ENCODE measurements around the gene CAMK1D. TPM values are rescaled to one million over a fixed set of nuclear protein-coding genes. Genes with fewer than 3 reads are reported as not detected.
"Not testable (repeated sequence)": the region's sequence is repeated elsewhere in the genome, so short reads cannot be mapped to it uniquely, and the experiment has no call there.

The CAMK1D gene
- polyA plus RNA-seq, 1 experiment: 8.2 TPM

DNA sequence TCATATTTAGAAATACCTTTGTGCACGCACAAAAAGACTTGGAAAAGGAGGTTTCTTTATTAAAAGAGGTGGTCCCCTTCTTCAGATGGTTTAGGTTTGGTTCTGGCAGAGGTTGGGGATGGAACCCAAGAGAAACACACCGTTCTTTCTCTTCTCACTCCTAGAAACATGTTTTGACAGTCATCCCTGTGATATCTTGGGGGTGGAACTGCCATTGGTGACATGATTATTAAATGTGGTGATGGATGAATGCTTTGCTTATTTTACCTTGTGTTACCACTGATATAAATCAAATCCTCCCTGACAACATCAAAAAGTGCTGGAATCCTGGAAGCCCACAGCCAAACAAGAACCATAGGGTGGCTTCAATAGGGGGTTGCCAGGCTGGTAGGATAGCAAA, 505.6 kb downstream of the CAMK1D start:
- Histone ChIP-seq H3K27me3 (ENCODE audit: control insufficient read depth, insufficient read depth, low read length) (peaks cover under 1% of the 10 kb centered on the region), H3K27ac (ENCODE audit: low read depth, low read length) (no peak overlapping the region), H3K9me3 (ENCODE audit: control insufficient read depth, insufficient read depth, low read length) (no peaks in the 10 kb centered on the region), H3K4me3 (ENCODE audit: low read depth, low read length) (no peak overlapping the region)
- no peak for DNase-seq (ENCODE audit: low read depth, low spot score)
- TF ChIP-seq, protein P1, sequence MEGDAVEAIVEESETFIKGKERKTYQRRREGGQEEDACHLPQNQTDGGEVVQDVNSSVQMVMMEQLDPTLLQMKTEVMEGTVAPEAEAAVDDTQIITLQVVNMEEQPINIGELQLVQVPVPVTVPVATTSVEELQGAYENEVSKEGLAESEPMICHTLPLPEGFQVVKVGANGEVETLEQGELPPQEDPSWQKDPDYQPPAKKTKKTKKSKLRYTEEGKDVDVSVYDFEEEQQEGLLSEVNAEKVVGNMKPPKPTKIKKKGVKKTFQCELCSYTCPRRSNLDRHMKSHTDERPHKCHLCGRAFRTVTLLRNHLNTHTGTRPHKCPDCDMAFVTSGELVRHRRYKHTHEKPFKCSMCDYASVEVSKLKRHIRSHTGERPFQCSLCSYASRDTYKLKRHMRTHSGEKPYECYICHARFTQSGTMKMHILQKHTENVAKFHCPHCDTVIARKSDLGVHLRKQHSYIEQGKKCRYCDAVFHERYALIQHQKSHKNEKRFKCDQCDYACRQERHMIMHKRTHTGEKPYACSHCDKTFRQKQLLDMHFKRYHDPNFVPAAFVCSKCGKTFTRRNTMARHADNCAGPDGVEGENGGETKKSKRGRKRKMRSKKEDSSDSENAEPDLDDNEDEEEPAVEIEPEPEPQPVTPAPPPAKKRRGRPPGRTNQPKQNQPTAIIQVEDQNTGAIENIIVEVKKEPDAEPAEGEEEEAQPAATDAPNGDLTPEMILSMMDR (IDR thresholded peaks at IDR 0.05; ENCODE audit: low read depth, low read length): no peak
- ChIA-PET POLR2A (no interaction called here), CTCF (no interaction called here)

DNA sequence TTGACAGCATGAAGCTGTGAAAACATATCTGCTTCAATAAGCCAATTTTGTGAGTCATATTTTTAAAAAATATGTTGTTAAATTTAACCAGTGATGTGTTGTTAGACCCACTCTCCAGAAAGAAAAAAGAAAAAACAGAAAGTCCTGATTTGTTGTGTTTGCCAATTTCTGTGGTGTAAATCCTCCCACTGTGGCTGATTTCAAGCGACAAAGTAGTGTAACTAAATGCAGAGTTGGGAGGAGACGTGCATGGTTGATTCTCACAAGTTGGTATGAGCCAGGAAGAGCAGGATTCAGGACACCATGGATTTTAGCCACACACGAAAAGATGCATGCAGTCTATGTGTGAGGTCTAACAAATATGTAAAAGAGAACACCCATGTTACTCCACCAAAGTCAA, 513.1 kb downstream of the CAMK1D start:
- TF ChIP-seq, protein P1 (IDR thresholded peaks at IDR 0.05; ENCODE audit: low read depth, low read length): no peak
- CTCF ChIA-PET: no interaction called here
- POLR2A ChIA-PET: no interaction called here
- peaks cover 6% of the 10 kb centered on the region for H3K27me3 ChIP-seq (ENCODE audit: control insufficient read depth, insufficient read depth, low read length)
- DNase-seq (ENCODE audit: low read depth, low spot score): no peak
- H3K27ac ChIP-seq (ENCODE audit: low read depth, low read length): no peak overlapping the region
- no peak overlapping the region for H3K4me3 ChIP-seq (ENCODE audit: low read depth, low read length)
- H3K9me3 ChIP-seq (ENCODE audit: control insufficient read depth, insufficient read depth, low read length): no peaks in the 10 kb centered on the region

DNA sequence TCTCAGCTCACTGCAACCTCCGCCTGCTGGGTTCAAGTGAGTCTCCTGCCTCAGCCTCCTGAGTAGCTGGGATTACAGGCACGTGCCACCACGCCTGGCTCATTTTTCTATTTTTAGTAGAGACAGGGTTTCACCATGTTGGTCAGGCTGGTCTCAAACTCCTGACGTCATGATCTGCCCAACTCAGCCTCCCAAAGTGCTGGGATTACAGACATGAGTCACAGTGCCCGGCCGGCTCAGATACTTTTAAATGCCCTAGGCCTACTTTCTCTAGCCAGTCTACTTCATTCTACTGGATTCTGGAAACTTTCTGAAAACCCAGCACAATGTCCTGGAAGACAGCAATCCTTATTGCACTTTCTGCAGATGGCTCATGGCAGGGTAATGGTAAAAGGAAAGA, 516.2 kb downstream of the CAMK1D start:
- POLR2A ChIA-PET; H3K4me3 ChIP-seq (ENCODE audit: low read depth, low read length); DNase-seq (ENCODE audit: low read depth, low spot score); H3K9me3 ChIP-seq (ENCODE audit: control insufficient read depth, insufficient read depth, low read length); CTCF ChIA-PET; H3K27me3 ChIP-seq (ENCODE audit: control insufficient read depth, insufficient read depth, low read length); H3K27ac ChIP-seq (ENCODE audit: low read depth, low read length): not testable (repeated sequence)

DNA sequence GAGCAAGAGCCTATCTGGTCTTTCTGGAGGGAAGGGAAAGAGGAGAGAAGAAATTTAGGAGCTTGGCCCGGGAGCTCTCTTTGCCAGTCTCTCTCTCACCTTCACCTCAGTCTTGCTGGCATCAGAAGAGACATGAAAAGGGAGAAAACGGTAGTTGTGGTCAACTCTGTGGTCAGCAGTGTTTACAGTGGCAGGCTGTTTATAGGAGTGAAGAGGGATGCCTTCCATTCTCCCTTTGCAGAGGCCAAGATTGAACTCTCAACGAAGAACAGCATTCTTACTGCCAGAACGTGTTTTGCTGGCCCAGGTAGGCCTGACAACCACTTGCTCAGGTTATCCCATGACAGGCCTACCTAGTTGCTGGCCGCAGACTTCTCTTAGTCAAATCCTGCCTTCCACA, 518.9 kb downstream of the CAMK1D start:
- ChIA-PET CTCF (no interaction called here), POLR2A (no interaction called here)
- no peak overlapping the region for H3K27ac ChIP-seq (ENCODE audit: low read depth, low read length)
- no peak overlapping the region for H3K4me3 ChIP-seq (ENCODE audit: low read depth, low read length)
- no peaks in the 10 kb centered on the region; the same call in 1 of the 2 replicates for H3K9me3 ChIP-seq (ENCODE audit: control insufficient read depth, insufficient read depth, low read length)
- H3K27me3 ChIP-seq (ENCODE audit: control insufficient read depth, insufficient read depth, low read length): peaks cover 7% of the 10 kb centered on the region
- TF ChIP-seq, protein P1 (IDR thresholded peaks at IDR 0.05; ENCODE audit: low read depth, low read length): no peak
- DNase-seq (ENCODE audit: low read depth, low spot score): no peak

DNA sequence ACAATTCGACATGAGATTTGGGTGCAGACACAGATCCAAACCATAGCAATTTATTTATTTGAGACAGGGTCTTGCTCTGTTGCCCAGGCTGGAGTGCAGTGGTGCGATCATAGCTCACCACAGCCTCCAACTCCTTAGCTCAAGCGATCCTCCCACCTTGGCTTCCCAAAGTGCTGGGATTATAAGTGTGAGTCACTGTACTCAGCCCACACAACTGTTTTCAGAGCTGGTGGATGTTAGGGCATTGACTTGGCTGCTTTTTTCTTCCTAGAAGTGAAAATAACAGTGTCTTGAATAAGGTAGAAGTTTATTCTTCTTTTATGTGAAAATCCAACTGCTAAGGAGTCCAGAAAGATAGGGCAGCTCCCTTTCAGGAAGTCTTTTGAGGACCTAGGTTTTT, 520.1 kb downstream of the CAMK1D start:
- Histone ChIP-seq H3K27ac (ENCODE audit: low read depth, low read length) (no peak overlapping the region), H3K9me3 (ENCODE audit: control insufficient read depth, insufficient read depth, low read length) (no peaks in the 10 kb centered on the region; the same call in 1 of the 2 replicates), H3K27me3 (ENCODE audit: control insufficient read depth, insufficient read depth, low read length) (peaks cover 7% of the 10 kb centered on the region), H3K4me3 (ENCODE audit: low read depth, low read length) (no peak overlapping the region)
- DNase-seq (ENCODE audit: low read depth, low spot score): no peak
- TF ChIP-seq, protein P1 (IDR thresholded peaks at IDR 0.05; ENCODE audit: low read depth, low read length): no peak
- POLR2A ChIA-PET: no interaction called here
- CTCF ChIA-PET: interaction anchor here (1.3 kb wide), 1 partner anchor 33 kb away, joined by 4 read pairs; no protein-coding TSS in a partner anchor

DNA sequence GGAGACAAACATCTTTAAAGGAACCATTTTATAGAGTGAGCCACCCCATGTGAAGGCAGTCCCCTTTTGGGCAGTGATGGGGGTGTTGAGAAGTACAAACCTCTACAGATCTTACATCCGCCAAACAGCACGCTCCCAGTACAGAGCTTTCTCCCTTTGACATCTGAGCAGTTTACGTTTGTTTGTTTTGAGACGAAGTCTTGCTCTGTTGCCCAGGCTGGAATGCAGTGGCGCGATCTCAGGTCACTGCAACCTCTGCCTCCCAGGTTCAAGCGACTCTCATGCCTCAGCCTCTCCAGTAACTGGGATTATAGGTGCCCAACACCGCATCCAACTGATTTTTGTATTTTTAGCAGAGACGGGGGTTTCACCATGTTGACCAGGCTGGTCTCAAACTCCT, 523.2 kb downstream of the CAMK1D start:
- no peak overlapping the region for H3K4me3 ChIP-seq (ENCODE audit: low read depth, low read length)
- H3K9me3 ChIP-seq (ENCODE audit: control insufficient read depth, insufficient read depth, low read length): no peaks in the 10 kb centered on the region; the same call in 1 of the 2 replicates
- peaks cover 4% of the 10 kb centered on the region for H3K27me3 ChIP-seq (ENCODE audit: control insufficient read depth, insufficient read depth, low read length)
- TF ChIP-seq, protein P1 (IDR thresholded peaks at IDR 0.05; ENCODE audit: low read depth, low read length): no peak
- CTCF ChIA-PET: no interaction called here
- no peak overlapping the region for H3K27ac ChIP-seq (ENCODE audit: low read depth, low read length)
- POLR2A ChIA-PET: no interaction called here
- no peak for DNase-seq (ENCODE audit: low read depth, low spot score)

Measured in AG04450 (cell line).